GM19452 (cell line): Measurements from ENCODE around the gene PHRF1.

Experiments used
- ATAC-seq: cut with Tn5 transposase; IDR thresholded peaks from one replicate; pipeline ENCODE4 v1.9.1; 2021; ENCODE audit not compliant: unreplicated experiment

Gene PHRF1

GRCh38 chr11:595400-595799, 19.1 kb downstream of the PHRF1 start:
- no peak for ATAC-seq

GRCh38 chr11:596374-596773, 20.1 kb downstream of the PHRF1 start:
- ATAC-seq, result no peak

- ATAC-seq, result no peak
These were observed 21.0 kb downstream of the PHRF1 start for GRCh38 chr11:597166-597725.

GRCh38 chr11:598005-598680, 21.9 kb downstream of the PHRF1 start:
- no peak for ATAC-seq

- ATAC-seq, result no peak
These were observed 25.4 kb downstream of the PHRF1 start for GRCh38 chr11:601573-602245.

GRCh38 chr11:603154-603553, 26.9 kb downstream of the PHRF1 start:
- no peak for ATAC-seq

GRCh38 chr11:605286-606129, 29.2 kb downstream of the PHRF1 start:
- ATAC-seq, result no peak

- ATAC-seq, result no peak
These were observed 30.0 kb downstream of the PHRF1 start for GRCh38 chr11:606245-606644.

GRCh38 chr11:607020-607780, 30.9 kb downstream of the PHRF1 start:
- no peak for ATAC-seq

- ATAC-seq, result no peak
These were observed 31.8 kb downstream of the PHRF1 start for GRCh38 chr11:607971-608659.

- no peak for ATAC-seq
These were observed 32.6 kb downstream of the PHRF1 start for GRCh38 chr11:608791-609251.

GRCh38 chr11:609341-609811, 33.1 kb downstream of the PHRF1 start:
- ATAC-seq, result no peak

GRCh38 chr11:610146-610801, 34.0 kb downstream of the PHRF1 start:
- ATAC-seq, result no peak

GRCh38 chr11:611001-611996, 35.0 kb downstream of the PHRF1 start:
- no peak for ATAC-seq

- no peak for ATAC-seq
These were observed 36.1 kb downstream of the PHRF1 start for GRCh38 chr11:612201-612960.

- no peak for ATAC-seq
These were observed 36.7 kb downstream of the PHRF1 start for GRCh38 chr11:612961-613300.

- ATAC-seq, result no peak
These were observed 37.2 kb downstream of the PHRF1 start for GRCh38 chr11:613369-613968.
